ENCODE results near the gene PRUNE2. TPM values are rescaled to one million over a fixed set of nuclear protein-coding genes. Genes with fewer than 3 reads are reported as not detected.

Gene PRUNE2
- total RNA-seq, 6 experiments from 2014 or later, result 1.4 to 3.3 (median 2.1) TPM

- H3K9me3 ChIP-seq, result no peaks in the 10 kb centered on the region
- H3K4me1 ChIP-seq, result no peaks in the 10 kb centered on the region
- H3K4me3 ChIP-seq, result no peak overlapping the region
- ATAC-seq (no peak), DNase-seq (no peak)
- TF ChIP-seq POLR2A (IDR thresholded peaks at IDR 0.05) (no peak), CTCF (IDR thresholded peaks at IDR 0.05) (no peak)
- intact Hi-C loops (cut with DNase I), result no loop called here
- WGBS (ENCODE audit: insufficient coverage, low coverage, low lambda C conversion rate, missing lambda C conversion rate), result 49% methylated on average over 2 of the region's 2 CpGs
- H3K27me3 ChIP-seq, result no peaks in the 10 kb centered on the region
- no peak overlapping the region for H3K27ac ChIP-seq
- H3K36me3 ChIP-seq, result no peaks in the 10 kb centered on the region
These were observed 53.9 kb downstream of the PRUNE2 start for GRCh38 chr9:76852026-76852425.

- ATAC-seq (no peak), DNase-seq (no peak)
- Histone ChIP-seq H3K4me3 (no peak overlapping the region), H3K9me3 (no peaks in the 10 kb centered on the region), H3K36me3 (no peaks in the 10 kb centered on the region), H3K27me3 (no peaks in the 10 kb centered on the region), H3K4me1 (no peaks in the 10 kb centered on the region), H3K27ac (no peak overlapping the region)
- WGBS (ENCODE audit: insufficient coverage, low coverage, low lambda C conversion rate, missing lambda C conversion rate), result 68% methylated on average over 7 of the region's 9 CpGs
- intact Hi-C loops (cut with DNase I), result no loop called here
- TF ChIP-seq CTCF (IDR thresholded peaks at IDR 0.05), result no peak
- no peak for TF ChIP-seq POLR2A (IDR thresholded peaks at IDR 0.05)
These were observed 59.6 kb downstream of the PRUNE2 start for GRCh38 chr9:76846297-76846696.

GRCh38 chr9:76845254-76845653 is 60.7 kb downstream of the PRUNE2 start:
- H3K36me3 ChIP-seq, result no peaks in the 10 kb centered on the region
- ATAC-seq (no peak), DNase-seq (no peak)
- intact Hi-C loops (cut with DNase I), result no loop called here
- no peaks in the 10 kb centered on the region for H3K27me3 ChIP-seq
- TF ChIP-seq POLR2A (IDR thresholded peaks at IDR 0.05) (no peak), CTCF (IDR thresholded peaks at IDR 0.05) (no peak)
- WGBS (ENCODE audit: insufficient coverage, low coverage, low lambda C conversion rate, missing lambda C conversion rate), result 75% methylated on average over 4 of the region's 4 CpGs
- H3K27ac ChIP-seq, result no peak overlapping the region
- no peaks in the 10 kb centered on the region for H3K4me1 ChIP-seq
- H3K4me3 ChIP-seq, result no peak overlapping the region
- H3K9me3 ChIP-seq, result no peaks in the 10 kb centered on the region

GRCh38 chr9:76835571-76836283 is 70.2 kb downstream of the PRUNE2 start:
- H3K9me3 ChIP-seq, result no peaks in the 10 kb centered on the region
- no peaks in the 10 kb centered on the region for H3K4me1 ChIP-seq
- no peaks in the 10 kb centered on the region for H3K27me3 ChIP-seq
- 39% methylated on average over 7 of the region's 7 CpGs for WGBS (ENCODE audit: insufficient coverage, low coverage, low lambda C conversion rate, missing lambda C conversion rate)
- no peak for ATAC-seq
- TF ChIP-seq POLR2A (IDR thresholded peaks at IDR 0.05) (no peak), CTCF (IDR thresholded peaks at IDR 0.05) (no peak)
- no peaks in the 10 kb centered on the region for H3K36me3 ChIP-seq
- H3K4me3 ChIP-seq, result no peak overlapping the region
- H3K27ac ChIP-seq, result no peak overlapping the region
- intact Hi-C loops (cut with DNase I), result no loop called here
- DNase-seq, result no peak
